H1 (cell line): ENCODE data around the gene FBXW8. TPM values are rescaled to one million over a fixed set of nuclear protein-coding genes. Genes with fewer than 3 reads are reported as not detected.

Experiments
- CTCF ChIA-PET: fragments of 300-600 bp; sonication (Branson Sonifier 250); formaldehyde crosslinking; loops from one replicate; lab custom pipeline; 2021; ENCODE audit not compliant: partially characterized antibody; lab: Charles Lee
- POLR2A ChIA-PET: fragments of 300-600 bp; sonication (Branson Sonifier 250); formaldehyde crosslinking; loops from one replicate; lab custom pipeline; 2021; ENCODE audit warnings: inconsistent platforms; ENCODE audit not compliant: partially characterized antibody; lab: Charles Lee
- DNase-seq, 2 experiments: peaks; one replicate each; pipeline versions ENCODE4 v3.0.0 to v3.0.0-alpha.2; 2010 to 2022; ENCODE audit warnings: low spot score in 2 of 2, low read depth in 1 of 2, mixed read lengths in 1 of 2
- FAIRE-seq: peaks from 2 replicates; lab custom pipeline; 2011; peaks lifted over from hg19 to GRCh38; lab: Jason Lieb, UNC
- H2AFZ ChIP-seq: 2 replicates; pipeline ENCODE4 v1.8.1; 2012; ENCODE audit warnings: low read length, inconsistent platforms
- H2AK5ac ChIP-seq: 2 replicates; pipeline ENCODE4 v1.6.1; 2013; ENCODE audit warnings: low read depth, low read length
- H2BK120ac ChIP-seq: replicated peaks from 2 replicates; pipeline ENCODE3; 2013; ENCODE audit warnings: low read depth, low read length, inconsistent platforms
- H2BK12ac ChIP-seq: 2 replicates; pipeline ENCODE4 v1.6.1; 2013; ENCODE audit warnings: low read depth, low read length
- H2BK15ac ChIP-seq: 2 replicates; pipeline ENCODE4 v1.6.1; 2013; ENCODE audit warnings: low read length
- H2BK20ac ChIP-seq: 2 replicates; pipeline ENCODE4 v1.6.1; 2013; ENCODE audit warnings: low read length
- H2BK5ac ChIP-seq: 2 replicates; pipeline ENCODE4 v1.6.1; 2013; ENCODE audit warnings: low read depth, low read length
- H3K14ac ChIP-seq: 2 replicates; pipeline ENCODE4 v1.6.1; 2013; ENCODE audit warnings: inconsistent platforms; ENCODE audit not compliant: insufficient read length
- H3K18ac ChIP-seq: 2 replicates; pipeline ENCODE4 v1.6.1; 2013; ENCODE audit warnings: low read length; ENCODE audit errors: extremely low read depth
- H3K23ac ChIP-seq: 2 replicates; pipeline ENCODE4 v1.6.1; 2013; ENCODE audit warnings: inconsistent platforms; ENCODE audit not compliant: insufficient read length
- H3K23me2 ChIP-seq: 2 replicates; pipeline ENCODE4 v1.6.1; 2013; ENCODE audit warnings: low read depth, low read length
- H3K27ac ChIP-seq: 2 replicates; pipeline ENCODE4 v1.6.1; 2011; ENCODE audit warnings: low read depth, low read length, inconsistent platforms
- H3K27me3 ChIP-seq, 4 experiments: replicated peaks in 1 of 4; 1 replicate in 1 of 4; 2 replicates in 3 of 4; pipeline versions ENCODE4 v1.6.1 to v1.8.1; 2011 to 2013; ENCODE audit warnings: low read length in 3 of 4, mild to moderate bottlenecking in 3 of 4, inconsistent platforms in 2 of 4, mixed read lengths in 2 of 4, moderate library complexity in 1 of 4; ENCODE audit not compliant: control insufficient read depth in 3 of 4, insufficient read depth in 3 of 4; ENCODE audit errors: extremely low read depth in 1 of 4
- H3K36me3 ChIP-seq, 4 experiments: 2 replicates each; pipeline versions ENCODE4 v1.6.1 to v1.8.1; 2011 to 2013; ENCODE audit warnings: mild to moderate bottlenecking in 4 of 4, low read length in 3 of 4, moderate library complexity in 2 of 4, control low read depth in 1 of 4, inconsistent platforms in 1 of 4; ENCODE audit not compliant: insufficient read depth in 4 of 4, control insufficient read depth in 2 of 4
- H3K4ac ChIP-seq: replicated peaks from 2 replicates; pipeline ENCODE3; 2013; ENCODE audit warnings: low read length, low read depth, mixed read lengths, inconsistent platforms; ENCODE audit not compliant: insufficient read length
- H3K4me1 ChIP-seq, 4 experiments: replicated peaks in 1 of 4; 1 replicate in 1 of 4; 2 replicates in 3 of 4; pipeline versions ENCODE4 v1.6.1 to v1.8.1; 2011 to 2013; ENCODE audit warnings: low read length in 3 of 4, inconsistent platforms in 2 of 4, mixed read lengths in 1 of 4; ENCODE audit not compliant: insufficient read depth in 4 of 4, control insufficient read depth in 3 of 4
- H3K4me2 ChIP-seq, 2 experiments: 2 replicates each; pipeline versions ENCODE4 v1.6.1 to v1.8.1; 2011 to 2013; ENCODE audit warnings: low read depth in 2 of 2, low read length in 2 of 2, control low read depth in 1 of 2, inconsistent platforms in 1 of 2, mild to moderate bottlenecking in 1 of 2; ENCODE audit not compliant: insufficient read depth in 1 of 2
- H3K4me3 ChIP-seq, 4 experiments: fragments of 200-600, 300-600 bp in 1 of 4; sonication (generic), shearing (Covaris generic), sonication (Bioruptor Twin) in 1 of 4; 2 replicates each; pipeline versions ENCODE4 v1.5.1 to v1.8.1; 2011 to 2016; ENCODE audit warnings: low read length in 4 of 4, low read depth in 3 of 4, control low read depth in 2 of 4, inconsistent platforms in 2 of 4, mild to moderate bottlenecking in 2 of 4, mixed read lengths in 1 of 4, moderate library complexity in 1 of 4; ENCODE audit not compliant: insufficient read depth in 2 of 4; ENCODE audit errors: extremely low read depth in 1 of 4
- H3K56ac ChIP-seq: replicated peaks from 2 replicates; pipeline ENCODE3; 2013; ENCODE audit warnings: low read depth, mild to moderate bottlenecking, mixed read lengths, low read length, inconsistent platforms; ENCODE audit not compliant: insufficient read length
- H3K79me1 ChIP-seq: 2 replicates; pipeline ENCODE4 v1.6.1; 2013; ENCODE audit warnings: low read depth, low read length, control low read depth
- H3K79me2 ChIP-seq, 2 experiments: 2 replicates each; pipeline versions ENCODE4 v1.6.1 to v1.8.1; 2012 to 2013; ENCODE audit warnings: low read length in 2 of 2, mild to moderate bottlenecking in 2 of 2, inconsistent platforms in 1 of 2; ENCODE audit not compliant: insufficient read depth in 2 of 2, control insufficient read depth in 1 of 2
- H3K9ac ChIP-seq, 4 experiments: replicated peaks in 1 of 4; 1 replicate in 1 of 4; 2 replicates in 3 of 4; pipeline versions ENCODE4 v1.6.1 to v1.8.1; 2011 to 2013; ENCODE audit warnings: low read depth in 3 of 4, low read length in 3 of 4, control low read depth in 2 of 4, mild to moderate bottlenecking in 2 of 4, moderate library complexity in 2 of 4, inconsistent platforms in 1 of 4; ENCODE audit errors: extremely low read depth in 1 of 4
- H3K9me3 ChIP-seq, 2 experiments: 2 replicates each; pipeline versions ENCODE4 v1.6.1 to v1.8.1; 2012 to 2013; ENCODE audit warnings: mild to moderate bottlenecking in 2 of 2, moderate library complexity in 2 of 2, control low read depth in 1 of 2, inconsistent platforms in 1 of 2, low read depth in 1 of 2, low read length in 1 of 2, mixed read lengths in 1 of 2; ENCODE audit not compliant: insufficient read depth in 2 of 2
- H4K20me1 ChIP-seq, 2 experiments: replicated peaks in 1 of 2; 2 replicates each; pipeline versions ENCODE3 to v1.8.1; 2011 to 2013; ENCODE audit warnings: inconsistent platforms in 2 of 2, low read length in 2 of 2, mild to moderate bottlenecking in 1 of 2; ENCODE audit not compliant: insufficient read depth in 2 of 2, control insufficient read depth in 1 of 2
- H4K5ac ChIP-seq: 2 replicates; pipeline ENCODE4 v1.6.1; 2013; ENCODE audit warnings: low read length, low read depth, mixed read lengths, inconsistent platforms; ENCODE audit not compliant: insufficient read length
- H4K8ac ChIP-seq: 2 replicates; pipeline ENCODE4 v1.8.0; 2013; ENCODE audit warnings: mild to moderate bottlenecking, moderate library complexity, low read length, inconsistent platforms; ENCODE audit not compliant: insufficient read depth; ENCODE audit errors: extremely low read depth
- H4K91ac ChIP-seq: replicated peaks from 2 replicates; pipeline ENCODE3; 2013; ENCODE audit warnings: low read length, mixed read lengths, inconsistent platforms; ENCODE audit not compliant: insufficient read length
- BRCA1 ChIP-seq: IDR thresholded peaks from 2 replicates; pipeline ENCODE4 v1.6.1; 2012; ENCODE audit warnings: low read depth, low read length, improper control_type of control experiment
- EZH2 ChIP-seq: fragments of 200-600 bp; sonication (generic); IDR thresholded peaks from 2 replicates; pipeline ENCODE4 v1.7.1; 2012; ENCODE audit warnings: low read depth, mild to moderate bottlenecking, moderate library complexity, low read length, inconsistent platforms; ENCODE audit not compliant: severe bottlenecking
- GTF2F1 ChIP-seq: IDR thresholded peaks from 2 replicates; pipeline ENCODE4 v1.6.1; 2012; ENCODE audit warnings: low read depth, low read length, improper control_type of control experiment, borderline replicate concordance
- HDAC2 ChIP-seq, 2 experiments: fragments of 300-600 bp in 1 of 2; sonication (generic) in 1 of 2; IDR thresholded peaks; 2 replicates each; pipeline ENCODE4 v1.6.1; 2011 to 2012; ENCODE audit warnings: low read depth in 2 of 2, low read length in 2 of 2, mild to moderate bottlenecking in 2 of 2, moderate library complexity in 2 of 2, borderline replicate concordance in 1 of 2, inconsistent platforms in 1 of 2
- JUN ChIP-seq: IDR thresholded peaks from 2 replicates; pipeline ENCODE4 v1.6.1; 2011; ENCODE audit warnings: low read depth, mild to moderate bottlenecking, improper control_type of control experiment, low read length
- KDM1A ChIP-seq: fragments of 200-600, 300-600 bp; sonication (generic); IDR thresholded peaks from 2 replicates; pipeline ENCODE4 v1.7.1; 2016; ENCODE audit warnings: mild to moderate bottlenecking, low read length, borderline replicate concordance
- KDM4A ChIP-seq: IDR thresholded peaks from one replicate; pipeline ENCODE4 v1.7.1; 2012; ENCODE audit warnings: low read depth, mild to moderate bottlenecking, moderate library complexity, low read length, inconsistent platforms; ENCODE audit not compliant: severe bottlenecking
- NANOG ChIP-seq: IDR thresholded peaks from 2 replicates; pipeline ENCODE4 v1.6.1; 2011; ENCODE audit warnings: low read length, low read depth, mild to moderate bottlenecking, inconsistent platforms; ENCODE audit not compliant: insufficient read depth, poor library complexity, severe bottlenecking
- NRF1 ChIP-seq: IDR thresholded peaks from 2 replicates; pipeline ENCODE4 v1.6.1; 2011; ENCODE audit warnings: mild to moderate bottlenecking, low read depth, low read length, improper control_type of control experiment
- POLR2A ChIP-seq, 2 experiments: IDR thresholded peaks; 1 replicate in 1 of 2; 2 replicates in 1 of 2; pipeline ENCODE4 v1.6.1; 2011; ENCODE audit warnings: low read depth in 2 of 2, low read length in 2 of 2, mild to moderate bottlenecking in 2 of 2; ENCODE audit errors: control extremely low read depth in 1 of 2
- RNF2 ChIP-seq: fragments of 200-900, 300-1000 bp; sonication (generic); IDR thresholded peaks from 2 replicates; pipeline ENCODE4 v1.7.1; 2016; ENCODE audit warnings: borderline replicate concordance, low read depth, mild to moderate bottlenecking, antibody characterized with exemption, low read length; ENCODE audit not compliant: poor library complexity, severe bottlenecking; ENCODE audit errors: missing control alignments
- SP2 ChIP-seq: IDR thresholded peaks from 2 replicates; pipeline ENCODE4 v1.6.1; 2012; ENCODE audit warnings: mild to moderate bottlenecking, low read length, inconsistent platforms
- SP4 ChIP-seq: IDR thresholded peaks from 2 replicates; pipeline ENCODE4 v1.6.1; 2012; ENCODE audit warnings: low read length, inconsistent platforms
- TCF12 ChIP-seq: IDR thresholded peaks from 2 replicates; pipeline ENCODE4 v1.6.1; 2011; ENCODE audit warnings: low read depth, mild to moderate bottlenecking, low read length
- WGBS, 2 experiments: shearing (Covaris generic) in 1 of 2; methylation state at CpG; one replicate each; pipeline versions ENCODE4 v1.1.6 to v1.1.7; 2013 to 2015; ENCODE audit warnings: low lambda C conversion rate in 2 of 2, mixed read lengths in 2 of 2, inconsistent platforms in 1 of 2, low coverage in 1 of 2, missing lambda C conversion rate in 1 of 2; ENCODE audit not compliant: insufficient replicate concordance in 2 of 2, insufficient coverage in 1 of 2, insufficient read length in 1 of 2; ENCODE audit errors: extremely low coverage in 1 of 2, missing lambda C conversion rate in 1 of 2; 5-methylcytosine and 5-hydroxymethylcytosine counted together
- polyA plus RNA-seq, 7 experiments: library from polyadenylated mRNA; depleted of rRNA in 3 of 7; stranded (reverse) in 5 of 7; unstranded in 2 of 7; fragments of >200 nt in 5 of 7; fragments of 200-250 nt in 2 of 7; gene quantifications; 1 replicate in 5 of 7; 2 replicates in 1 of 7; 4 replicates in 1 of 7; pipeline versions ENCODE4 v1.2.1 to v1.2.3, GENCODE V29; 2011 to 2013; ENCODE audit warnings: missing spikeins in 2 of 7, mixed read lengths in 2 of 7
- total RNA-seq: library from RNA; stranded (reverse); fragmentation: NEBNext Ultra II Directional; extraction: Animal tissue kit (Norgen Biotek cat#: 25700); gene quantifications from 2 replicates; pipeline ENCODE4 v1.2.1, GENCODE V29; 2021

Gene FBXW8
- total and polyA plus RNA-seq, 2 of the 8 experiments (the other 6 are each of a cell fraction or from before 2014, with no cell fraction given), result 15.8 to 16.0 TPM

DNA sequence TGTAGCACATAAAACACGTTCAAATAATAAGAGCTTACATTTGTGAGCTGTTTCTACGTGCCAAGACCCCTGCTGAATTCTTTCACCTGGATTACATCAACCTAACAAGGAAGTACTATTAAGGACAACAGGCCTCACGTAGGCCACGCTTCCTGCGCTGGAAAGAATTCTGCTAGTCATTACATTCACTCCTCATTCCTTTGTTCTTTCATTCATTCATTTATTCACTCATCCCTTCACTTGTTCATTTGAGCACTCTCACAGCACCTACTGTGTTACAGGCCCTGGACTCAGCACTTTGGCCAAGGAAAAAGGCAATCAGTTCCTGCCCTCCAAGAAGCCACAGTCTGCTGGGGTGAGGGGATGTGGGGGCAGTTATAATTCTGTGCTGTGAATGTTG lies 160.3 kb downstream of the FBXW8 start:
- no peaks in the 10 kb centered on the region for H3K36me3 ChIP-seq
- no peak overlapping the region for H4K8ac ChIP-seq
- no peaks in the 10 kb centered on the region for H3K9me3 ChIP-seq
- H3K4me1 ChIP-seq, result peaks cover 0 to 4% (median under 1%) of the 10 kb centered on the region in 4 experiments; a peak in 2 of 7 replicates
- no peaks in the 10 kb centered on the region for H4K20me1 ChIP-seq
- no peak overlapping the region for H3K56ac ChIP-seq
- H3K27me3 ChIP-seq, result no peaks in the 10 kb centered on the region
- no peak overlapping the region for H2BK12ac ChIP-seq
- no peak overlapping the region for H3K9ac ChIP-seq
- no peaks in the 10 kb centered on the region; the same call in 1 of the 2 replicates for H3K23me2 ChIP-seq
- POLR2A ChIA-PET, result interaction anchor here (2.5 kb wide), 1 partner anchor 15 kb away, joined by 7 read pairs; no protein-coding TSS in a partner anchor
- H2BK20ac ChIP-seq, result no peak overlapping the region
- H3K14ac ChIP-seq, result no peak overlapping the region
- H3K27ac ChIP-seq, result no peak overlapping the region
- WGBS, 2 experiments, result 97% methylated on average over 5 of the region's 5 CpGs; no CpG with 5 or more reads in 1 of the 2 experiments
- peak overlapping the region; percentile 12; the same call in 1 of the 2 replicates for H2BK5ac ChIP-seq
- no peak overlapping the region for H4K5ac ChIP-seq
- CTCF ChIA-PET, result interaction anchor here (1.2 to 3.0 kb wide), 5 partner anchors 9 to 49 kb away, joined by 3 to 12 read pairs (median 4); no protein-coding TSS in a partner anchor
- no peak overlapping the region for H2AFZ ChIP-seq
- H2AK5ac ChIP-seq, result no peak overlapping the region
- H3K4ac ChIP-seq, result no peak overlapping the region
- no peak overlapping the region for H3K4me2 ChIP-seq
- no peak overlapping the region for H2BK120ac ChIP-seq
- H3K4me3 ChIP-seq, result no peak overlapping the region
- H2BK15ac ChIP-seq, result no peak overlapping the region
- FAIRE-seq (no peak), DNase-seq (no peak)
- H4K91ac ChIP-seq, result no peak overlapping the region
- H3K23ac ChIP-seq, result no peak overlapping the region
- H3K79me1 ChIP-seq, result no peaks in the 10 kb centered on the region
- H3K18ac ChIP-seq, result no peak overlapping the region
- no peaks in the 10 kb centered on the region for H3K79me2 ChIP-seq
- TF ChIP-seq GTF2F1 (no peak), KDM1A (no peak), KDM4A (no peak), JUN (no peak), HDAC2 (IDR thresholded peaks at IDR 0.05; ENCODE audit: borderline replicate concordance in 1 of 2, low read depth in 2 of 2, low read length in 2 of 2) (no peak), TCF12 (no peak), SP4 (no peak), RNF2 (no peak), EZH2 (no peak), POLR2A (IDR thresholded peaks at IDR 0.05; ENCODE audit: control extremely low read depth in 1 of 2, low read depth in 2 of 2, low read length in 2 of 2) (no peak), NANOG (no peak), SP2 (no peak), NRF1 (no peak), BRCA1 (no peak)
